Skeletal muscle satellite cell (primary cell): Measurements from ENCODE around the gene WDR47. TPM values are rescaled to one million over a fixed set of nuclear protein-coding genes. Genes with fewer than 3 reads are reported as not detected.

ENCODE experiments used
- small RNA-seq: library from RNA; depleted of rRNA; stranded (forward); fragments of <200 nt; gene quantifications from one replicate; pipeline ENCODE3, GENCODE V24; 2012

The WDR47 gene

Small RNA genes lying within 50 kb of the gene (small RNA-seq; reads per million reads assigned to genes)
- gene BX679664.1 (not detected), gene BX679664.2 (not detected)
